Measurements from ENCODE around the gene RNPEP. TPM values are rescaled to one million over a fixed set of nuclear protein-coding genes. Genes with fewer than 3 reads are reported as not detected.

The RNPEP gene
- 12.2 TPM for total RNA-seq

GRCh38 chr1:201982623-201983379 lies at the start of gene RNPEP:
Gene RNPEP, plus strand, starts transcription at chr1:201982648. Its CDS starts 19 bp downstream, at chr1:201982667.

GRCh38 chr1:201946224-201946908 lies 36.1 kb upstream of the RNPEP start, which contains the start of gene LMOD1:
Gene LMOD1, minus strand, starts transcription at chr1:201946548. Its CDS starts 208 bp downstream, at chr1:201946340.

GRCh38 chr1:201955009-201955728 lies 27.3 kb upstream of the RNPEP start, which contains the start of gene TIMM17A:
Gene TIMM17A, plus strand, starts transcription at chr1:201955503. Its CDS starts 24 bp downstream, at chr1:201955527.

GRCh38 chr1:202010180-202011015 lies 27.9 kb downstream of the RNPEP start, which contains the start of gene ELF3:
Gene ELF3, plus strand, starts transcription at chr1:202010587. Its CDS starts 550 bp downstream, at chr1:202011137.

Small RNA genes lying within 50 kb of the gene (small RNA-seq; reads per million reads assigned to genes)
- gene AL691482.1: not detected
- not detected for gene AL691482.2
- not detected for gene MIR6740
- not detected for gene RF00156

Other genes starting within 250 kb of the RNPEP start
- gene IPO9, start 153.5 kb upstream of the RNPEP start, total RNA-seq: 66.9 TPM
- 48.0 TPM for gene SHISA4, start 93.8 kb upstream of the RNPEP start, total RNA-seq
- gene LMOD1, start 36.1 kb upstream of the RNPEP start, total RNA-seq: 0.46 TPM
- 74.7 TPM for gene TIMM17A, start 27.1 kb upstream of the RNPEP start, total RNA-seq
- not detected for gene ELF3, start 27.9 kb downstream of the RNPEP start, total RNA-seq
- 6.5 TPM for gene GPR37L1, start 140.3 kb downstream of the RNPEP start, total RNA-seq
- 77.7 TPM for gene ARL8A, start 162.1 kb downstream of the RNPEP start, total RNA-seq
- not detected for gene PTPN7, start 178.0 kb downstream of the RNPEP start, total RNA-seq
- 1.6 TPM for gene LGR6, start 211.2 kb downstream of the RNPEP start, total RNA-seq

Measured in diencephalon (tissue), 1 donor.